GM21576 (cell line): ENCODE data around the gene ADGRD2.

Experiments
- ATAC-seq: cut with Tn5 transposase; IDR thresholded peaks from one replicate; pipeline ENCODE4 v1.9.1; 2021; ENCODE audit warnings: mild to moderate bottlenecking, moderate library complexity; ENCODE audit not compliant: unreplicated experiment

ADGRD2 gene

GRCh38 chr9:124456341-124457078 lies 6.3 kb downstream of the ADGRD2 start:
- no peak for ATAC-seq

GRCh38 chr9:124457079-124457886 lies 7.0 kb downstream of the ADGRD2 start:
- ATAC-seq = no peak

- no peak for ATAC-seq
Observed at GRCh38 chr9:124457887-124458431, 7.7 kb downstream of the ADGRD2 start.

GRCh38 chr9:124458441-124458840 lies 8.2 kb downstream of the ADGRD2 start:
- no peak for ATAC-seq

GRCh38 chr9:124462739-124463138 lies 12.5 kb downstream of the ADGRD2 start:
- no peak for ATAC-seq

- ATAC-seq = no peak
Observed at GRCh38 chr9:124465736-124466135, 15.5 kb downstream of the ADGRD2 start.

GRCh38 chr9:124467410-124468060 lies 17.3 kb downstream of the ADGRD2 start:
- ATAC-seq = no peak

- ATAC-seq = no peak
Observed at GRCh38 chr9:124468061-124468740, 17.9 kb downstream of the ADGRD2 start.

GRCh38 chr9:124469011-124469832 lies 19.0 kb downstream of the ADGRD2 start:
- no peak for ATAC-seq

- ATAC-seq = no peak
Observed at GRCh38 chr9:124470306-124470705, 20.1 kb downstream of the ADGRD2 start.

GRCh38 chr9:124470726-124471125 lies 20.5 kb downstream of the ADGRD2 start:
- no peak for ATAC-seq

- no peak for ATAC-seq
Observed at GRCh38 chr9:124471761-124472160, 21.5 kb downstream of the ADGRD2 start.

GRCh38 chr9:124472770-124473169 lies 22.5 kb downstream of the ADGRD2 start:
- no peak for ATAC-seq

- ATAC-seq = no peak
Observed at GRCh38 chr9:124473310-124473709, 23.1 kb downstream of the ADGRD2 start.

GRCh38 chr9:124474151-124474550 lies 23.9 kb downstream of the ADGRD2 start:
- ATAC-seq = no peak

GRCh38 chr9:124475158-124475867 lies 25.1 kb downstream of the ADGRD2 start:
- ATAC-seq = no peak

- no peak for ATAC-seq
Observed at GRCh38 chr9:124475868-124476690, 25.8 kb downstream of the ADGRD2 start.

- ATAC-seq = no peak
Observed at GRCh38 chr9:124477211-124477647, 27.0 kb downstream of the ADGRD2 start.
